ENCODE data around the gene YDJC. TPM values are rescaled to one million over a fixed set of nuclear protein-coding genes. Genes with fewer than 3 reads are reported as not detected.

The YDJC gene
- total RNA-seq, 2 donors from 2014 or later = 39.7 to 48.8 TPM

DNA sequence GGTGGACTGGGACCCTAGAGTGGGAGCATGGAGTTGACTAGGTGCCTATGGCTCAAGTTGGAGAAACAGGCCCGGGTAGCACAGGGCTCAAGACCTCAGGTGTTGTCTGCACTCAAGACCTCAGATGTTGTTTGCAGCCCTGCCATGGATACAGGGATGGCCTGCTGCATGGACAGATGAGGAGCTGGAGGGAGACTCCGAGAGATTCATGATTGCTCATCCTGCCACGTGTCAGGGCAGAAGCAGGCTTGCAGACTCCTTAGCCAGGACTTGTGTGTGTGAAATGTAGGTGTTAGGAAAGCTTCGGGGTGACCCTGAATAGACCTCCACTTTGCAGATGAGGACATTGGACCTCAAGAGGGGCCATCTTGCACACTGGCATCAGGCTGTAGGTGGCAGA, 3.7 kb upstream of the YDJC start:
- Mint-ChIP-seq H3K4me3 (no peak overlapping the region), H3K4me1 (ENCODE audit: low read depth) (peaks cover 26% of the 10 kb centered on the region), H3K36me3 (ENCODE audit: insufficient read depth in 2 of 2) (peaks cover 1 to 2% of the 10 kb centered on the region in 2 donors), H3K27me3 (ENCODE audit: low read depth) (no peaks in the 10 kb centered on the region), H3K9me3 (no peaks in the 10 kb centered on the region), H3K27ac (no peak overlapping the region)
- DNase-seq = no peak
- no peak for ATAC-seq (replicated peaks in 1 of 2)

DNA sequence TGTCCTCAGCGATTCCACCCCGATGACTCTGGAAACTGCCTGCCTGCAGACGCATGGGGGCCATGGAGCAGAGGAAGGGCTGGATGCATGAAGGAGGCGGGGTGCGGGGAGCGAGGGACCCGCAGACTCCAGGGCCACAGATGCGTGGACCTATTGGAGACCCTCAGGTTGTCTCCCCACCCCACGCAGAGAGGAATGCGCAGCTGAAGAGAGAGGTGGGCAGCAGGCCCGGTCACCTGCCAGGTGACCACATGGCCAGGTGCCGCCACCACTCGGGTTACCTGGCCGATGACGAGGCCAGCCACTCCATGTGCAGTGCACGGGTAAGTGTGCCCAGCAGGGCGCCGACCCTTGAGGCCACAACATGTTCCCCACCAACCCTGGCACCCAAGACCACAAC, 3.1 kb upstream of the YDJC start:
- Mint-ChIP-seq H3K36me3 (ENCODE audit: insufficient read depth in 2 of 2) (peaks cover 2 to 6% of the 10 kb centered on the region in 2 donors), H3K27me3 (ENCODE audit: low read depth) (no peaks in the 10 kb centered on the region), H3K9me3 (no peaks in the 10 kb centered on the region), H3K4me3 (no peak overlapping the region), H3K4me1 (ENCODE audit: low read depth) (peaks cover 31% of the 10 kb centered on the region), H3K27ac (no peak overlapping the region)
- no peak for DNase-seq
- no peak for ATAC-seq (replicated peaks in 1 of 2)

DNA sequence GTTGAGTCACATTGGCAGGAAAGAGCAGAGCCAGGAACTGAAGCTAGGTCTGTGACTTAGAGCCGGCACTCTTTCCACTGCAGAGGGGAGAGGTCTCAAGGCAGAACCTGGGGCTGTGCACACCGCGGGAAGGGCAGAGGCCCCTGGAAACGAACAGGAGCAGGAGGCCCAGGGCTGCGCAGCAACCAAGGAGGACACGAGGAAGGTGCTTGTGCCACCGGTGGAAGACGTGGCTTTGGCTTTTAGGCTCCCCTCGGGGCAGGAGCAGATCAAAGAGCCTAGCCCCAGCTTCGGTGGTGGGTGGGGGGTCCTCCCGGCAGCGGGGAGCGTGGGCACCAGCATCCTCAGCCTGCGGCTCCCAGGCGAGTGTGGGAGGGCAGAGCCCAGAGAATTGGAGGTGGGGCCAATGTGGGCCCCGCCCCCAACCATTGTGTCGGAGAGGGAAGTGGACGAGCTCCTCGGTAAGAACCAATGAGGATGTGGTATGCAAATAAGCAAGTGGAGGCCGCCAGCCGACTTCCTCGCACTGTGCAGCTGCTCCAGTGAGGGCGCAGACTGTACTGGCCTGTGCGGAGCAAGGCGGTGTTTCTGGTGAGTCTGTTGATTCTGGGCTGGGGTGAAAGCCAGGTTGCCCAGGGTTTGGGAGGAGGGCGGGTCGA, 2.5 kb upstream of the YDJC start, which contains the start of gene CCDC116:
Gene CCDC116, plus strand, starts transcription at position 524 of the 659 bp plus-strand sequence. CDS start 422 bp downstream, outside the sequence.
- Mint-ChIP-seq H3K4me3 (peak within 1 kb of the TSS in 1 of 2 donors; percentile 10), H3K27me3 (ENCODE audit: low read depth) (no peaks in the 10 kb centered on the region), H3K4me1 (ENCODE audit: low read depth) (peaks cover 37% of the 10 kb centered on the region), H3K9me3 (no peaks in the 10 kb centered on the region), H3K36me3 (ENCODE audit: insufficient read depth in 2 of 2) (peaks cover 2 to 12% of the 10 kb centered on the region in 2 donors), H3K27ac (no peak within 1 kb of the TSS)
- DNase-seq (peak; percentile 65 to 76), ATAC-seq (replicated peaks in 1 of 2) (peak; percentile 8 to 52)

DNA sequence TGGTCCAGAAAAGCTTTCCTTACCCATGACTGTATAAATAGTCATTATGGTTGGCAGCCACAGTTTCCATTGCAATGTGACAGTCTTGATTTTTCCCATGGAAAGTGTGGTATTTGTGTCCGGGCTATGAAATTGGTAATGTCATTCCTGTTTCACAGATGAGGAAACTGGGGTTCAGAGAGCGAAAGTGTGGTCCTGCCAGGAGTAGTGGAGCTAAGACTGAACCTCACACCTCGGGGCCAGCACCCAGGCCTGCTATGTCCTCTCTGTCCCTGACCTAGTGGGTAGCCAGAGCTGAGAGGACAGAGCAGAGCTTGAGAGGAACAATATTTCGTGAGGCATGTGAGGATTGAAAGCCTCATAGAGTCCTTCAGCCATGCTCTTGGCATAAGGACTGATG, 1.2 kb upstream of the YDJC start:
- Mint-ChIP-seq H3K9me3 (no peaks in the 10 kb centered on the region), H3K27ac (no peak overlapping the region), H3K4me3 (peak overlapping the region; percentile 80 to 92), H3K4me1 (ENCODE audit: low read depth) (peaks cover 51% of the 10 kb centered on the region), H3K36me3 (ENCODE audit: insufficient read depth in 2 of 2) (peaks cover 2 to 13% of the 10 kb centered on the region in 2 donors), H3K27me3 (ENCODE audit: low read depth) (no peaks in the 10 kb centered on the region)
- DNase-seq (no peak), ATAC-seq (replicated peaks in 1 of 2) (no peak)

DNA sequence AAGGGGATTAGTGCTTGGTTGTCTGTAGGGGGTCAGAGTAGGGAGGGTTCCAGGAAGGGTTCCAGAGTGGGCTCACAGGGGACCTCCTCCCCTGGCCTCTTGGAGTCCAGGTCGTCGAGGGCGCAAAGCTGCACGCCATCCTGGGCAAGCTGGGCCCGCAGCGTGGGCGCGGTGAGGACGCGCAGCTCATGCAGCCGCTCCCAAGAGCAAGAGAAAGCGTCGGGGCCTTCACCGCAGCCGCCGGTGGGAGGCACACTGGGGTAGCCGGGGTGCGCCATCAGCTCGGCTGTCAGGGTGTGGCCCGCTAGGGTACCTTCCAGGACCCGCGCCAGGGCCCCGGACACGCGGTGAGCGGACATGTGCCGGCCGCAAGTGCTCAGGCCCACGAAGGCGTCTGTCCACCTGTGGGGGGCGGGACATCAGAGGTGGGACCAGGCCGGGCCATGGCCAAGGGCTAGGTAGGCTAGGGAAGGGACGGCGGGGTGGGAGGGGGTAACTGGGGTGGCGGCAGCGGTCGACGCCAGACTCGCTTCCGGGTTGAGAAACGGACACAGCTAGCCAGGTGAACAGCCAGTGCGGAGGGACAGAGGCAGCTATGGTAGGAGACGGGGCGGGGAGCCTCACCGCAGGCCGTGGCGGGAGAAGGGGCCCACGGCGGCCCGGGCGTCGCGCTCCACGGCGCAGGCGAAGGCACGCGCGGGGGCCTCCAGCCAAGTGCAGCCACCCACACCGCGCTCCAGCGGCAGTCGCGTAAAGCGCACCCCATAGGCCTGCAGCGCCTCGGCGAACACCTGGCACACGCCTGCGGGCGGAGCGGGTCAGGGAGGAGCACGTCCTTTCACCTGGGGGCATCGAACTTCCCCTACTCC, 1.2 kb downstream of the YDJC start:
- Mint-ChIP-seq H3K36me3 (ENCODE audit: insufficient read depth in 2 of 2) (peaks cover 2 to 16% of the 10 kb centered on the region in 2 donors), H3K4me3 (peak overlapping the region; percentile 91 to 92), H3K27me3 (ENCODE audit: low read depth) (no peaks in the 10 kb centered on the region), H3K27ac (peak overlapping the region; percentile 79), H3K9me3 (no peaks in the 10 kb centered on the region), H3K4me1 (ENCODE audit: low read depth) (peaks cover 64% of the 10 kb centered on the region)
- DNase-seq (no peak), ATAC-seq (replicated peaks in 1 of 2) (peak; percentile 3 to 14)

DNA sequence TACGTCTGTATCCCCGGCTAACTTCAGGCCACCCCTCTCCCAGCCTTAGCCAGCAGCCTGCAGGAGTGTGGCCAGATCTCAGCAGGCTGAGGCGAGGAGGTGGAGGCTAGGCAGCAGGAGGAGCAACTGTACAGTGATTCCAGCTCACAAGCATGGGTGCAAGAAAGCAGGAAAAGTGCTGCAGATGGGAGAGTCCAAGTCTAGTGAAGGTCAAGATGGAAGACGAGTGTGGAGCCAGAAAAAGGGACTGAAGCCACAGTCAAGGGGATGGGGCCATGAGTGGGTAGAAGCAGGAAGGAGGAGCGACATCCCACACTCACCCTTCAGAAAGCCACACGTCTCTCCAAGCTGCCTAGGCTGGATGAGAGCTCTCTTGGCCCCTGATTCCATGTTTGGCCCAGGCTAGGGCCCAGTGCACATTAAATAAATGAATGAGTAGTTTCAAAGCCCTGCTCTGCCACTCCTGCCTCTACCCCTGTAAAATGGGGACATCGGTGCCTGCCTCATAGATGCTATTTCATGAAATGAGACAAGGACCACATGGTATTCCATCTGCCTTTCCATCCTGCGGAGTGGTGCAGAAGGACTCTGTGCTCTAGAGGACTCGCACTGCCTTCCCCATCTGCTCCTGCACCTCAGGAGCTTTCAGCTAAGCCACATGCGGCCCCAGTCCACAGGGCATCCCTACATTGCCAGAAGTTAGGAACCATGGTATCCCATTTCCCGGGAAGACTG, 2.9 kb downstream of the YDJC start:
- Mint-ChIP-seq H3K4me1 (ENCODE audit: low read depth) (peaks cover 68% of the 10 kb centered on the region), H3K9me3 (no peaks in the 10 kb centered on the region), H3K36me3 (ENCODE audit: insufficient read depth in 2 of 2) (peaks cover 2 to 19% of the 10 kb centered on the region in 2 donors), H3K4me3 (peak overlapping the region; percentile 91 to 92), H3K27ac (no peak overlapping the region), H3K27me3 (ENCODE audit: low read depth) (no peaks in the 10 kb centered on the region)
- ATAC-seq (replicated peaks in 1 of 2) (no peak), DNase-seq (no peak)

DNA sequence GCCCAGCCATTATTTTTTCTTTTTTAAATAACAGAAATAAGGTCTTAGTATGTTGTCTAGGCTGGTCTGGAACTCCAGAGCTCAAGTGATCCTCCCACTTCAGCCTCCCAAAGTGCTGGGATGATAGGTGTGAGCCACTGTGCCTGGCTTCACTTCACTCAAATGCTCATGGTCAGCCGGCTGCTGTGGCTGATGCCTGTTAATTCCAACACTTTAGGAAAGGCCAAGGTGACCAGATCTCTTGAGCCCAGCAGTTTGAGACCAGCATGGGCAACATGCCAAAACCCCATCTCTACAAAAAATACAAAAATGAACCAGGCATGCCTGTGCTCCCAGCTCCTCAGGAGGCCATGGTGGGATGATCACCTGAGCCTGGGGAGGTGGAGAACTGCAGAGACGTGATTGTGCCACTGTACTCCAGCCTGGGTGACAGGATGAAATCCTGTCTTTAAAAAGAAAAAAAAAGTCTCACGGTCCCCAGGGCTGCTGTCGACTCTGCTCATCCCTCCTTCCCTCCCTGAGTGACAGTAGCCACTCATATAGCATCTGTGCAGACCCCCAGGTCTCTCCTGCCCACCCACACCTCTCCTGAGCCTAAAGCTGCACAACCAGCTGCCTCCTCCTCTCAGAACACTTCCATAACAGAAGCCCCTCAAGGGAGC, 3.6 kb downstream of the YDJC start:
- peak overlapping the region in 1 of 2 donors; percentile 35 for H3K4me3 Mint-ChIP-seq
- H3K27ac Mint-ChIP-seq = peak overlapping the region; percentile 82
- H3K4me1 Mint-ChIP-seq (ENCODE audit: low read depth) = peaks cover 62% of the 10 kb centered on the region
- peaks cover 2 to 19% of the 10 kb centered on the region in 2 donors for H3K36me3 Mint-ChIP-seq (ENCODE audit: insufficient read depth in 2 of 2)
- H3K27me3 Mint-ChIP-seq (ENCODE audit: low read depth) = no peaks in the 10 kb centered on the region
- H3K9me3 Mint-ChIP-seq = no peaks in the 10 kb centered on the region
- DNase-seq (no peak), ATAC-seq (replicated peaks in 1 of 2) (no peak)

DNA sequence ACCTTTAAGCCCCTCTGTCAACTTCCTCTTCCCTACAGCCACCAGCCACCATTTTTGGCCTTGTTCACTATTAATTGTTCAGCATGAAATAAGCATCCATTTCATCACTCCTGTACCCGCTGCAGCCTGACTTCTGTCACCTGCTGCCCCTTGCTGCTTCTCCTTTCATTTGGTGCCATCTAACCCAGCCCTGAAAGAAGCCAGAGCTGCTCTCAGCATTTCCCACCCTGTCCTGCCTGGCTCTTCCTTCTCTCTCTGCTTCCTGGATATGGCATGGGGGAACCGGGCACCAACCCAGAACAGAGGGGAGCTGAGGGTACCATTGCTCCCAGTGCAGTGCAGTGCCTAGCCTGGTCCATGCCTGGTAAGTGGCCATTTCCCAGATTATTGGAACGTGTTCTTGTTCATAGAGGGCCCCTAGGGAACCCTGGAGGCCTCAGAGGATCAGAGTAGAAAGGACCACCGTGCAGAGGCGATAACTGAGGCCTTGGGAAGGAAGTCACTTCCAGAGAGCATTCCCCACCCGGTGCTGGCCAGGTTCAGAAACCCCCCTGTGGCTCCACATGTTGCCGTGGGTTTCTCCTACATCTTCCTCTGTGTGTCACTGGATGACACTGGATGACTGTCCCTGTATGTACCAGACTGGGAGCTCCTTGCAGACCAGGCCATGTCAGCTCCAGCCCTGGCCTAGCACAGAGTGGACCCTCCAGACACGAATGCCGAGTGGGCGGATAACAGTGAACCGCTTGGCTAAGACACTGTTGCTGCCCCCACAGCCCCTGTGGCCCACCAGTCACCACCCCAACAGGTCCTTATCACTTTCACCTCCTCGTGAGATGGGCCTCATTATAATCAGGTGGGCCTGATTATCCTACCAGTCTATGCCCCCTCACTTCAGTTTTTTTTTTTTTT, 4.7 kb downstream of the YDJC start:
- Mint-ChIP-seq H3K4me1 (ENCODE audit: low read depth) (peaks cover 56% of the 10 kb centered on the region), H3K36me3 (ENCODE audit: insufficient read depth in 2 of 2) (peaks cover 2 to 21% of the 10 kb centered on the region in 2 donors), H3K27ac (peak overlapping the region; percentile 84), H3K4me3 (no peak overlapping the region), H3K27me3 (ENCODE audit: low read depth) (no peaks in the 10 kb centered on the region), H3K9me3 (no peaks in the 10 kb centered on the region)
- ATAC-seq (replicated peaks in 1 of 2) (no peak), DNase-seq (no peak)

DNA sequence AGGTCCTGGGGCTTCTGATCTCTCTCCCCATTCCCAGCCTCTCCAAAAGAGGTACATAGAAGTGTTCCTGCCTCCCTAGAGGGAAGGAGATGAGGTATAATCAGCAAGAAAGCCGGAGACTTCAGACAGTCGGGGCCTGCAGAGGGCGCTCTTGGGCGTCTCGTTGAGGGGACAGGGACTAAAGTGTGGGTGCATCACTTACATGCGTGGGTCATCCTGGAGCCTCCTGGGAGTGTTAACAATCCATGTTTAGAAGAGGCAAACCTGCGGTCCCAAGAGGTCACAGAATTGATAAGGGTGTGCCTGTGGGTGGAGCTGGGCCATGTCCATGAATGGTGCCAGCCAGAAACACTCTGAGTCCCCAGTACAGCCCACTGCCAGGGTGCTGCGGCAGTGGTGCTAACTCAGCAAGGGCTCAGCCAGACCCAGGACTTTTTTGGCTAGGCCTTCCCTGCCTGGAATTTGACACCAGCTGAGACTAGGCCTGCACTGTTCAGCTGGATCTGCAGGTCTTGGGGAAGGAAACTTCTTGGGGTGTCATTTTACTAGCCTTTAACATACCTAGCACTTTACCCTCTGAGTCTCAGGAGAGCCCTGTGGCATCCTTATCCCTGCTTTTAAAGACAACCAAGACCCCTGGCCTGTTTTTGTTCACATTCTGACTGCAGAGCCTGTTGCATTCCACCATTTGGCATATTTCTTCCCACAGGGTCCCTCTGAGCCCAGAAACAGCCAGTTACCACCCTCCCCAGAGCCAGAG, 5.5 kb downstream of the YDJC start:
- Mint-ChIP-seq H3K9me3 (no peaks in the 10 kb centered on the region), H3K4me1 (ENCODE audit: low read depth) (peaks cover 58% of the 10 kb centered on the region), H3K27me3 (ENCODE audit: low read depth) (no peaks in the 10 kb centered on the region), H3K27ac (peak overlapping the region; percentile 84), H3K36me3 (ENCODE audit: insufficient read depth in 2 of 2) (peaks cover 2 to 23% of the 10 kb centered on the region in 2 donors), H3K4me3 (no peak overlapping the region)
- ATAC-seq (replicated peaks in 1 of 2) (peak in 1 of 2 donors; percentile 10), DNase-seq (peak; percentile 47 to 53)

DNA sequence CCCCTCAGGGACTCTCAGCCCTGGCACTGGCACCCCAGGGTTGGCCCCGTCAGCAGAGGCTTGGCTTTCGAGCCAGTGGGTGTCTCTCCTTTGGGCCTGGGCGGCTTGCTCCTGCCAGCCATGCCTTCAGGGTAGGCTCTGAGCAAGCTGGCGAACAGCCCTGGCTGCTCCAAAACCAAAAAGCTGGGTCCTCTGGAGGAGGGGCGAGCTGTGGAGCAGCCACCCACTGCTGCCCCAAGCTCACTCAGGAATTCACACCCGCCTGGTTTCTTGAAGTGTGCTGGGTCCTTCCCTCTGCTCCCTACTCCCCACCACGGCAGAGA, 6.2 kb downstream of the YDJC start:
- Mint-ChIP-seq H3K4me3 (no peak overlapping the region), H3K27me3 (ENCODE audit: low read depth) (no peaks in the 10 kb centered on the region), H3K9me3 (no peaks in the 10 kb centered on the region), H3K4me1 (ENCODE audit: low read depth) (peaks cover 53% of the 10 kb centered on the region), H3K27ac (no peak overlapping the region), H3K36me3 (ENCODE audit: insufficient read depth in 2 of 2) (peaks cover 0 to 21% of the 10 kb centered on the region in 2 donors)
- no peak for ATAC-seq (replicated peaks in 1 of 2)
- no peak for DNase-seq

DNA sequence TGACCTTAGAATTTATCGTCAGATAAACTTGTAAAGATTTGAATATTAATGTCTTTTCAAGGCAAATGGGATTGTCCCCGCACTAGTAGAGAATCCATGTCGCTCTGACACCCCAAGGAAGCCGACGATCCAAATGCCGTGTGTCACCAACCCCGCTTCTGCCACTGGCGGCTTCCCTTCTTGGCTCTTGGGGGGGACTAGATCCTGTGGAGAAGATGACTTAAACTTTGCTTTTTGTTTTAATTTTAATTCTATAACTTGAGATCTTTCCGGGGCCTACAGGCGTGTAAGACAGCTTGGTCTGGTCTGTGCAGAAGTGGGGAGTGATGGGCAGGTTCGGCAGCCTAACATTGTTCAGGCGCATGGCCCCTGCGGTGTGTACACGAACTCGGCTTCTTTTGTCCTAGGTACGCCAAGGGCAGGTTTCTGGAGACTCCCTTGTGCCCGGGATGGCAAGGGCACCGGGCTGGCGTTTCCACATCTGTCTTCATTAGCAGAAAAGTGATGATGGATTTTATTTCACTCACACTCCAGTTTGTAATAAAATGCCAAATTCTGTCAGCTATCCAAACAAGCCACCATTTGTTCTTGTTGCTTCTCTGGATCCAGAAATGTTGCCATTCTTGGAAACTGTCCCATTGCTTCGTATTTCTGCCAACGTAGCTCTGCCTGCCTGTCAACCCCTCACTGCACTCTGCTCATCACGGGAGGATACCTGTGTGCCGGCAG, 6.7 kb downstream of the YDJC start:
- DNase-seq (no peak), ATAC-seq (replicated peaks in 1 of 2) (no peak)
- H3K27ac Mint-ChIP-seq = peak overlapping the region; percentile 30
- peaks cover 0 to 18% of the 10 kb centered on the region in 2 donors for H3K36me3 Mint-ChIP-seq (ENCODE audit: insufficient read depth in 2 of 2)
- peaks cover 48% of the 10 kb centered on the region for H3K4me1 Mint-ChIP-seq (ENCODE audit: low read depth)
- no peaks in the 10 kb centered on the region for H3K9me3 Mint-ChIP-seq
- no peaks in the 10 kb centered on the region for H3K27me3 Mint-ChIP-seq (ENCODE audit: low read depth)
- no peak overlapping the region for H3K4me3 Mint-ChIP-seq
